Measurements from ENCODE around the gene CAPZA2. TPM values are rescaled to one million over a fixed set of nuclear protein-coding genes. Genes with fewer than 3 reads are reported as not detected.

Gene CAPZA2
- total RNA-seq, 1 donor from 2014 or later, result 80.5 TPM

DNA sequence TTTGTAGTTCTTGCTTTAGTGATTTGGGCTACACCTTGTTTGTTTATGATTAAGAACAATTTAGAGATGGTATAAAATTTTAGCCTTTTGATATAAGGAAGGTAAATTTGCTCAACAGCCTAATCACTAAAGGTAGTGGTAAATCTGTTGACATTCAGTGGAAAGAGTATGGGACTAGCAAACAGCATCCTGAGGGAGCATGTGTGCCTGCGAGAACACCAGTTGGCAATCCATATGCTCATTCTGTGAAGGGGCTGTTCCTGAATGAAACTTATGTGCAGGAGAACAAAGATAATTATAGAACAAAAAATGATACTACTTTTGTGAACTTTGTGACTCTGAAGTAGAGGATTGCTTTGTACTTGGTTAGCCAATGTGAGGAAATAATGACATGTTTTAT is 44.0 kb downstream of the CAPZA2 start:
- Histone ChIP-seq H3K36me3 (peaks cover 34 to 54% of the 10 kb centered on the region in 2 donors), H3K9me3 (no peaks in the 10 kb centered on the region), H3K27me3 (no peaks in the 10 kb centered on the region), H3K4me1 (no peaks in the 10 kb centered on the region), H3K4me3 (no peak overlapping the region), H3K27ac (no peak overlapping the region)
- intact Hi-C loops (cut with DNase I), result no loop called here
- TF ChIP-seq, protein P1, sequence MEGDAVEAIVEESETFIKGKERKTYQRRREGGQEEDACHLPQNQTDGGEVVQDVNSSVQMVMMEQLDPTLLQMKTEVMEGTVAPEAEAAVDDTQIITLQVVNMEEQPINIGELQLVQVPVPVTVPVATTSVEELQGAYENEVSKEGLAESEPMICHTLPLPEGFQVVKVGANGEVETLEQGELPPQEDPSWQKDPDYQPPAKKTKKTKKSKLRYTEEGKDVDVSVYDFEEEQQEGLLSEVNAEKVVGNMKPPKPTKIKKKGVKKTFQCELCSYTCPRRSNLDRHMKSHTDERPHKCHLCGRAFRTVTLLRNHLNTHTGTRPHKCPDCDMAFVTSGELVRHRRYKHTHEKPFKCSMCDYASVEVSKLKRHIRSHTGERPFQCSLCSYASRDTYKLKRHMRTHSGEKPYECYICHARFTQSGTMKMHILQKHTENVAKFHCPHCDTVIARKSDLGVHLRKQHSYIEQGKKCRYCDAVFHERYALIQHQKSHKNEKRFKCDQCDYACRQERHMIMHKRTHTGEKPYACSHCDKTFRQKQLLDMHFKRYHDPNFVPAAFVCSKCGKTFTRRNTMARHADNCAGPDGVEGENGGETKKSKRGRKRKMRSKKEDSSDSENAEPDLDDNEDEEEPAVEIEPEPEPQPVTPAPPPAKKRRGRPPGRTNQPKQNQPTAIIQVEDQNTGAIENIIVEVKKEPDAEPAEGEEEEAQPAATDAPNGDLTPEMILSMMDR (IDR thresholded peaks at IDR 0.05), result no peak
- DNase-seq (ENCODE audit: low spot score in 2 of 2), result no peak

- TF ChIP-seq, protein P1 (IDR thresholded peaks at IDR 0.05), result no peak
- peaks cover 58 to 67% of the 10 kb centered on the region in 2 donors for H3K36me3 ChIP-seq
- H3K27ac ChIP-seq, result no peak overlapping the region
- intact Hi-C loops (cut with DNase I), result no loop called here
- H3K27me3 ChIP-seq, result no peaks in the 10 kb centered on the region
- H3K4me3 ChIP-seq, result no peak overlapping the region
- no peaks in the 10 kb centered on the region for H3K9me3 ChIP-seq
- no peak for DNase-seq (ENCODE audit: low spot score in 2 of 2)
- no peaks in the 10 kb centered on the region for H3K4me1 ChIP-seq
Observed at GRCh38 chr7:116910383-116910782, 48.0 kb downstream of the CAPZA2 start.

GRCh38 chr7:116911801-116912200 is 49.4 kb downstream of the CAPZA2 start:
- no peak for DNase-seq (ENCODE audit: low spot score in 2 of 2)
- Histone ChIP-seq H3K36me3 (peaks cover 68 to 69% of the 10 kb centered on the region in 2 donors), H3K9me3 (no peaks in the 10 kb centered on the region), H3K27ac (no peak overlapping the region), H3K4me1 (no peaks in the 10 kb centered on the region), H3K4me3 (no peak overlapping the region), H3K27me3 (no peaks in the 10 kb centered on the region)
- intact Hi-C loops (cut with DNase I), result no loop called here
- TF ChIP-seq, protein P1 (IDR thresholded peaks at IDR 0.05), result no peak

DNA sequence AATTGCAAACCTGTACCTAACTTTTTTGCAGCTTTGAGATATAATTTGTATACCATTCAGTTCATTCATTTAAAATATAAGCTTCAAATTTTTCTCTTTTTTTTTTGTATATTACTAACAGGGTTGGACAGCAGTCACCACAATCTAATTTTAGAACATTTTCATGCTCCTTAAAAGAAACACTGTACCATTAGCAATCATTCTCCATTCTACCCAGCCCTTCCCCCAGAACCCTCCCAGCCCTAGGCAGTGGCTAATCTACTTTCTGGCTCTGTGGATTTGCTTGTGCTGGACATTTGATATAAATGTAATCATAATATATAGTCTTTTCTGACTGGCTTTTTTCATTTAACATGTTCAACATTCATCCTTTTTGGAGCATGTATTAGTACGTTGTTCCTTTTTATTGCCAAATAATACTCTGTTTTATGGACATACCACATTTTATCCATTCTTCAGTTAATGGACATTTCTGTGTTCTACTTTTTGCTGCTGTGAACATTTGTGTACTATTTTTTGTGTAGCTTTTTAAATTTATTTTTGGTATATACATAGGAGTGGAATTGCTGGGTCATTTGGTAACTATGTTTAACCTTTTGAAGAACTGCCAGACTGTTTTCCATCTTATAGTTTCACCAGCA is 50.0 kb downstream of the CAPZA2 start:
- Histone ChIP-seq H3K36me3 (peaks cover 66 to 74% of the 10 kb centered on the region in 2 donors), H3K27me3 (no peaks in the 10 kb centered on the region), H3K4me3 (no peak overlapping the region), H3K9me3 (no peaks in the 10 kb centered on the region), H3K27ac (no peak overlapping the region), H3K4me1 (no peaks in the 10 kb centered on the region)
- TF ChIP-seq, protein P1 (IDR thresholded peaks at IDR 0.05), result no peak
- intact Hi-C loops (cut with DNase I), result no loop called here
- DNase-seq (ENCODE audit: low spot score in 2 of 2), result no peak

DNA sequence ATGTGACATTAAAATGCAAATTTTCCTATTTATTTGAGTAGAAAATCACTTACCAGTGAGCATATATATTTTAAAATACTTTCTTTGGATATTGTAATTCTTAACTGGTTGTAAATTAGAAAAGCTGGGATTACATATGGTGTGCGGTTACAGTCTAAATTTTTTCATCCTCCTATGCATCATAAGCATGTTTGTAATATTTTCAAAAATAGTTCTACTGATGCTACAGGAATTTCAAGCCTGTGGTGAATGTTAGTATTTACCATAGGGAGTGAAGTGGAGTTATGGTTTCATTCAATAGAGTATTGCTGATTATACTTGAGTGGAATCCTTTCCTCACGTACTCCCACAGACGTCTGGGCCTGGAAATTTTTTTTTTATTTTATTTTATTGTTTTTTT is 56.3 kb downstream of the CAPZA2 start:
- DNase-seq (ENCODE audit: low spot score in 2 of 2), result no peak
- no peak overlapping the region for H3K27ac ChIP-seq
- no peak overlapping the region for H3K4me3 ChIP-seq
- TF ChIP-seq, protein P1 (IDR thresholded peaks at IDR 0.05), result no peak
- H3K36me3 ChIP-seq, result peaks cover 42 to 44% of the 10 kb centered on the region in 2 donors
- intact Hi-C loops (cut with DNase I), result no loop called here
- no peaks in the 10 kb centered on the region for H3K9me3 ChIP-seq
- H3K4me1 ChIP-seq, result no peaks in the 10 kb centered on the region
- no peaks in the 10 kb centered on the region for H3K27me3 ChIP-seq

GRCh38 chr7:116920359-116920758 is 58.0 kb downstream of the CAPZA2 start:
- TF ChIP-seq, protein P1 (IDR thresholded peaks at IDR 0.05), result no peak
- DNase-seq (ENCODE audit: low spot score in 2 of 2), result no peak
- Histone ChIP-seq H3K36me3 (peaks cover 31 to 32% of the 10 kb centered on the region in 2 donors), H3K27ac (no peak overlapping the region), H3K27me3 (no peaks in the 10 kb centered on the region), H3K4me1 (no peaks in the 10 kb centered on the region), H3K9me3 (no peaks in the 10 kb centered on the region), H3K4me3 (no peak overlapping the region)
- intact Hi-C loops (cut with DNase I), result no loop called here

Data from ascending aorta (tissue), 2 donors.